ENCODE measurements around the gene KRTCAP2. TPM values are rescaled to one million over a fixed set of nuclear protein-coding genes. Genes with fewer than 3 reads are reported as not detected.
A peak's percentile ranks its signal among the peaks of the same experiment; 100 is the strongest.

Gene KRTCAP2
- polyA plus RNA-seq, 1 of the 3 experiments (the other 2 are of a cell fraction): 238 TPM

DNA sequence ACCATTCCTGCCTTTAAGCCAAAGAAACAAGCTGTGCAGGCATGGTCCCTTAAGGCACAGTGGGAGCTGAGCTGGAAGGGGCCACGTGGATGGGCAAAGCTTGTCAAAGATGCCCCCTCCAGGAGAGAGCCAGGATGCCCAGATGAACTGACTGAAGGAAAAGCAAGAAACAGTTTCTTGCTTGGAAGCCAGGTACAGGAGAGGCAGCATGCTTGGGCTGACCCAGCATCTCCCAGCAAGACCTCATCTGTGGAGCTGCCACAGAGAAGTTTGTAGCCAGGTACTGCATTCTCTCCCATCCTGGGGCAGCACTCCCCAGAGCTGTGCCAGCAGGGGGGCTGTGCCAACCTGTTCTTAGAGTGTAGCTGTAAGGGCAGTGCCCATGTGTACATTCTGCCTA is 38.8 kb downstream of the KRTCAP2 start:
- H3K9me2 ChIP-seq: no peaks in the 10 kb centered on the region
- H3K36me3 ChIP-seq (replicated peaks in 1 of 2; ENCODE audit: control insufficient read depth in 1 of 2, insufficient read depth in 2 of 2, low read length in 1 of 2): peaks cover 17 to 34% of the 10 kb centered on the region in 2 experiments
- no peak for DNase-seq
- peak overlapping the region in 1 of 2 experiments; percentile 73; a peak in 2 of 4 replicates for H3K4me3 ChIP-seq (ENCODE audit: low read depth in 2 of 2, low read length in 1 of 2)
- ChIA-PET POLR2A (interaction anchor here (1.0 to 1.6 kb wide), 2 partner anchors 33 to 43 kb away, joined by 4 to 5 read pairs; no protein-coding TSS in a partner anchor), CTCF (interaction anchor here (1.0 to 5.6 kb wide), 8 partner anchors 12 to 285 kb away, joined by 3 to 43 read pairs (median 5); partner anchors contain the start of genes MTX1 and THBS3)
- H3K79me2 ChIP-seq (ENCODE audit: insufficient read depth): peaks cover 32% of the 10 kb centered on the region
- peak overlapping the region; percentile 91 for H3K4me2 ChIP-seq
- H3K9ac ChIP-seq: 0 out of 2 replicates have a peak overlapping the region, but pooled peaks have one; percentile 89
- WGBS (ENCODE audit: low lambda C conversion rate): 88% methylated on average over 1 of the region's 1 CpG
- H4K20me1 ChIP-seq (ENCODE audit: insufficient read depth): no peaks in the 10 kb centered on the region
- peaks cover 29% of the 10 kb centered on the region for H3F3A ChIP-seq (replicated peaks; ENCODE audit: insufficient read depth)
- H3K27ac ChIP-seq (ENCODE audit: low read depth in 2 of 2, low read length in 1 of 2): peak overlapping the region; percentile 96 to 98
- TF ChIP-seq RCOR1 (IDR thresholded peaks at IDR 0.05; ENCODE audit: low read length) (no peak), GATA2 (CRISPR knock-in tag; IDR thresholded peaks at IDR 0.05) (no peak), TEAD4 (IDR thresholded peaks at IDR 0.05; ENCODE audit: borderline replicate concordance, insufficient read depth) (no peak), NRF1 (IDR thresholded peaks at IDR 0.05; ENCODE audit: low read depth, low read length) (no peak), SMC3 (IDR thresholded peaks at IDR 0.05; ENCODE audit: low read depth, low read length) (no peak), RAD21 (IDR thresholded peaks at IDR 0.05; ENCODE audit: low read length) (no peak), TAF1 (IDR thresholded peaks at IDR 0.05; ENCODE audit: borderline replicate concordance, low read depth, low read length) (no peak), ELF1 (IDR thresholded peaks at IDR 0.05) (no peak), CHD2 (IDR thresholded peaks at IDR 0.05; ENCODE audit: low read length, partially characterized antibody) (no peak)
- TF ChIP-seq, protein P1, sequence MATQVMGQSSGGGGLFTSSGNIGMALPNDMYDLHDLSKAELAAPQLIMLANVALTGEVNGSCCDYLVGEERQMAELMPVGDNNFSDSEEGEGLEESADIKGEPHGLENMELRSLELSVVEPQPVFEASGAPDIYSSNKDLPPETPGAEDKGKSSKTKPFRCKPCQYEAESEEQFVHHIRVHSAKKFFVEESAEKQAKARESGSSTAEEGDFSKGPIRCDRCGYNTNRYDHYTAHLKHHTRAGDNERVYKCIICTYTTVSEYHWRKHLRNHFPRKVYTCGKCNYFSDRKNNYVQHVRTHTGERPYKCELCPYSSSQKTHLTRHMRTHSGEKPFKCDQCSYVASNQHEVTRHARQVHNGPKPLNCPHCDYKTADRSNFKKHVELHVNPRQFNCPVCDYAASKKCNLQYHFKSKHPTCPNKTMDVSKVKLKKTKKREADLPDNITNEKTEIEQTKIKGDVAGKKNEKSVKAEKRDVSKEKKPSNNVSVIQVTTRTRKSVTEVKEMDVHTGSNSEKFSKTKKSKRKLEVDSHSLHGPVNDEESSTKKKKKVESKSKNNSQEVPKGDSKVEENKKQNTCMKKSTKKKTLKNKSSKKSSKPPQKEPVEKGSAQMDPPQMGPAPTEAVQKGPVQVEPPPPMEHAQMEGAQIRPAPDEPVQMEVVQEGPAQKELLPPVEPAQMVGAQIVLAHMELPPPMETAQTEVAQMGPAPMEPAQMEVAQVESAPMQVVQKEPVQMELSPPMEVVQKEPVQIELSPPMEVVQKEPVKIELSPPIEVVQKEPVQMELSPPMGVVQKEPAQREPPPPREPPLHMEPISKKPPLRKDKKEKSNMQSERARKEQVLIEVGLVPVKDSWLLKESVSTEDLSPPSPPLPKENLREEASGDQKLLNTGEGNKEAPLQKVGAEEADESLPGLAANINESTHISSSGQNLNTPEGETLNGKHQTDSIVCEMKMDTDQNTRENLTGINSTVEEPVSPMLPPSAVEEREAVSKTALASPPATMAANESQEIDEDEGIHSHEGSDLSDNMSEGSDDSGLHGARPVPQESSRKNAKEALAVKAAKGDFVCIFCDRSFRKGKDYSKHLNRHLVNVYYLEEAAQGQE (IDR thresholded peaks at IDR 0.05; ENCODE audit: low read depth, low read length): no peak
- TF ChIP-seq, protein P2, sequence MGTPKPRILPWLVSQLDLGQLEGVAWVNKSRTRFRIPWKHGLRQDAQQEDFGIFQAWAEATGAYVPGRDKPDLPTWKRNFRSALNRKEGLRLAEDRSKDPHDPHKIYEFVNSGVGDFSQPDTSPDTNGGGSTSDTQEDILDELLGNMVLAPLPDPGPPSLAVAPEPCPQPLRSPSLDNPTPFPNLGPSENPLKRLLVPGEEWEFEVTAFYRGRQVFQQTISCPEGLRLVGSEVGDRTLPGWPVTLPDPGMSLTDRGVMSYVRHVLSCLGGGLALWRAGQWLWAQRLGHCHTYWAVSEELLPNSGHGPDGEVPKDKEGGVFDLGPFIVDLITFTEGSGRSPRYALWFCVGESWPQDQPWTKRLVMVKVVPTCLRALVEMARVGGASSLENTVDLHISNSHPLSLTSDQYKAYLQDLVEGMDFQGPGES (IDR thresholded peaks at IDR 0.05; ENCODE audit: low read depth, low read length): no peak
- H3K9me3 ChIP-seq: no peaks in the 10 kb centered on the region
- H3K27me3 ChIP-seq (ENCODE audit: insufficient read depth): no peaks in the 10 kb centered on the region
- no peak overlapping the region for H2AFZ ChIP-seq (ENCODE audit: low read depth)
- peaks cover 15 to 50% of the 10 kb centered on the region in 2 experiments; a peak in 3 of 4 replicates for H3K4me1 ChIP-seq (ENCODE audit: control insufficient read depth in 1 of 2, insufficient read depth in 2 of 2, low read depth in 1 of 2, low read length in 1 of 2)

DNA sequence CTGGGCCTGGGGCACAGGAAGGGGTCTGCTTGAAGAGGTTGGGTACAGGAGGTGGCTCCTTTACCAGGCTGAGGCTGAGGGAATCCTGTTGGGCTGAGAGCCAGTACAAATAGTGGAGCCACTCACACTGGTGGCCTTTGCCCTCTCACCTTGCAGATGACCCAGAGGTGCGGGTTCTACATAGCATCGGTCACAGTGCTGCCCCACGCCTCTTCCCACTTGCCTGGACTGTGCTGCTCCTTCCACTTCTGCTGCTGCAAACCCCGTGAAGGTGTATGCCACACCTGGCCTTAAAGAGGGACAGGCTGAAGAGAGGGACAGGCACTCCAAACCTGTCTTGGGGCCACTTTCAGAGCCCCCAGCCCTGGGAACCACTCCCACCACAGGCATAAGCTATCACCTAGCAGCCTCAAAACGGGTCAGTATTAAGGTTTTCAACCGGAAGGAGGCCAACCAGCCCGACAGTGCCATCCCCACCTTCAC is 39.3 kb downstream of the KRTCAP2 start:
- peaks cover 16 to 34% of the 10 kb centered on the region in 2 experiments for H3K36me3 ChIP-seq (replicated peaks in 1 of 2; ENCODE audit: control insufficient read depth in 1 of 2, insufficient read depth in 2 of 2, low read length in 1 of 2)
- H3K4me3 ChIP-seq (ENCODE audit: low read depth in 2 of 2, low read length in 1 of 2): no peak overlapping the region
- H3K79me2 ChIP-seq (ENCODE audit: insufficient read depth): peaks cover 27% of the 10 kb centered on the region
- WGBS (ENCODE audit: low lambda C conversion rate): 87% methylated on average over 5 of the region's 7 CpGs
- no peak overlapping the region for H2AFZ ChIP-seq (ENCODE audit: low read depth)
- peak overlapping the region; percentile 91; the same call in 1 of the 2 replicates for H3K4me2 ChIP-seq
- peaks cover 29% of the 10 kb centered on the region for H3F3A ChIP-seq (replicated peaks; ENCODE audit: insufficient read depth)
- ChIA-PET CTCF (interaction anchor here (1.9 to 5.6 kb wide), 4 partner anchors 34 to 49 kb away, joined by 6 to 43 read pairs (median 28); no protein-coding TSS in a partner anchor), POLR2A (no interaction called here)
- H3K4me1 ChIP-seq (ENCODE audit: control insufficient read depth in 1 of 2, insufficient read depth in 2 of 2, low read depth in 1 of 2, low read length in 1 of 2): peaks cover 20 to 52% of the 10 kb centered on the region in 2 experiments
- no peaks in the 10 kb centered on the region for H4K20me1 ChIP-seq (ENCODE audit: insufficient read depth)
- H3K9me3 ChIP-seq: no peaks in the 10 kb centered on the region
- DNase-seq: no peak
- H3K9me2 ChIP-seq: no peaks in the 10 kb centered on the region
- TF ChIP-seq TAF1 (IDR thresholded peaks at IDR 0.05; ENCODE audit: borderline replicate concordance, low read depth, low read length) (no peak), MEF2A (IDR thresholded peaks at IDR 0.05; ENCODE audit: borderline replicate concordance, low read depth) (no peak)
- TF ChIP-seq, protein P3, sequence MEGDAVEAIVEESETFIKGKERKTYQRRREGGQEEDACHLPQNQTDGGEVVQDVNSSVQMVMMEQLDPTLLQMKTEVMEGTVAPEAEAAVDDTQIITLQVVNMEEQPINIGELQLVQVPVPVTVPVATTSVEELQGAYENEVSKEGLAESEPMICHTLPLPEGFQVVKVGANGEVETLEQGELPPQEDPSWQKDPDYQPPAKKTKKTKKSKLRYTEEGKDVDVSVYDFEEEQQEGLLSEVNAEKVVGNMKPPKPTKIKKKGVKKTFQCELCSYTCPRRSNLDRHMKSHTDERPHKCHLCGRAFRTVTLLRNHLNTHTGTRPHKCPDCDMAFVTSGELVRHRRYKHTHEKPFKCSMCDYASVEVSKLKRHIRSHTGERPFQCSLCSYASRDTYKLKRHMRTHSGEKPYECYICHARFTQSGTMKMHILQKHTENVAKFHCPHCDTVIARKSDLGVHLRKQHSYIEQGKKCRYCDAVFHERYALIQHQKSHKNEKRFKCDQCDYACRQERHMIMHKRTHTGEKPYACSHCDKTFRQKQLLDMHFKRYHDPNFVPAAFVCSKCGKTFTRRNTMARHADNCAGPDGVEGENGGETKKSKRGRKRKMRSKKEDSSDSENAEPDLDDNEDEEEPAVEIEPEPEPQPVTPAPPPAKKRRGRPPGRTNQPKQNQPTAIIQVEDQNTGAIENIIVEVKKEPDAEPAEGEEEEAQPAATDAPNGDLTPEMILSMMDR (IDR thresholded peaks at IDR 0.05): no peak
- TF ChIP-seq, protein P4, sequence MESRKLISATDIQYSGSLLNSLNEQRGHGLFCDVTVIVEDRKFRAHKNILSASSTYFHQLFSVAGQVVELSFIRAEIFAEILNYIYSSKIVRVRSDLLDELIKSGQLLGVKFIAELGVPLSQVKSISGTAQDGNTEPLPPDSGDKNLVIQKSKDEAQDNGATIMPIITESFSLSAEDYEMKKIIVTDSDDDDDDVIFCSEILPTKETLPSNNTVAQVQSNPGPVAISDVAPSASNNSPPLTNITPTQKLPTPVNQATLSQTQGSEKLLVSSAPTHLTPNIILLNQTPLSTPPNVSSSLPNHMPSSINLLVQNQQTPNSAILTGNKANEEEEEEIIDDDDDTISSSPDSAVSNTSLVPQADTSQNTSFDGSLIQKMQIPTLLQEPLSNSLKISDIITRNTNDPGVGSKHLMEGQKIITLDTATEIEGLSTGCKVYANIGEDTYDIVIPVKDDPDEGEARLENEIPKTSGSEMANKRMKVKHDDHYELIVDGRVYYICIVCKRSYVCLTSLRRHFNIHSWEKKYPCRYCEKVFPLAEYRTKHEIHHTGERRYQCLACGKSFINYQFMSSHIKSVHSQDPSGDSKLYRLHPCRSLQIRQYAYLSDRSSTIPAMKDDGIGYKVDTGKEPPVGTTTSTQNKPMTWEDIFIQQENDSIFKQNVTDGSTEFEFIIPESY (IDR thresholded peaks at IDR 0.05; ENCODE audit: borderline replicate concordance, low read depth): no peak
- no peaks in the 10 kb centered on the region for H3K27me3 ChIP-seq (ENCODE audit: insufficient read depth)
- H3K9ac ChIP-seq: no peak overlapping the region
- H3K27ac ChIP-seq (ENCODE audit: low read depth in 2 of 2, low read length in 1 of 2): no peak overlapping the region
